ENCODE data around the gene EIF4EBP3.

GRCh38 chr5:140568443-140569063, 21.1 kb downstream of the EIF4EBP3 start:
- TF ChIP-seq, protein P1, sequence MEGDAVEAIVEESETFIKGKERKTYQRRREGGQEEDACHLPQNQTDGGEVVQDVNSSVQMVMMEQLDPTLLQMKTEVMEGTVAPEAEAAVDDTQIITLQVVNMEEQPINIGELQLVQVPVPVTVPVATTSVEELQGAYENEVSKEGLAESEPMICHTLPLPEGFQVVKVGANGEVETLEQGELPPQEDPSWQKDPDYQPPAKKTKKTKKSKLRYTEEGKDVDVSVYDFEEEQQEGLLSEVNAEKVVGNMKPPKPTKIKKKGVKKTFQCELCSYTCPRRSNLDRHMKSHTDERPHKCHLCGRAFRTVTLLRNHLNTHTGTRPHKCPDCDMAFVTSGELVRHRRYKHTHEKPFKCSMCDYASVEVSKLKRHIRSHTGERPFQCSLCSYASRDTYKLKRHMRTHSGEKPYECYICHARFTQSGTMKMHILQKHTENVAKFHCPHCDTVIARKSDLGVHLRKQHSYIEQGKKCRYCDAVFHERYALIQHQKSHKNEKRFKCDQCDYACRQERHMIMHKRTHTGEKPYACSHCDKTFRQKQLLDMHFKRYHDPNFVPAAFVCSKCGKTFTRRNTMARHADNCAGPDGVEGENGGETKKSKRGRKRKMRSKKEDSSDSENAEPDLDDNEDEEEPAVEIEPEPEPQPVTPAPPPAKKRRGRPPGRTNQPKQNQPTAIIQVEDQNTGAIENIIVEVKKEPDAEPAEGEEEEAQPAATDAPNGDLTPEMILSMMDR (IDR thresholded peaks at IDR 0.05; ENCODE audit: extremely low read depth in 1 of 2, insufficient read depth in 1 of 2, low read depth in 1 of 2, low read length in 2 of 2) = no peak
- no peak for TF ChIP-seq MAX (IDR thresholded peaks at IDR 0.05; ENCODE audit: insufficient read depth, insufficient read length)
- TF ChIP-seq POLR2A (IDR thresholded peaks at IDR 0.05; ENCODE audit: low read depth, low read length) = no peak
- no peak for TF ChIP-seq EZH2 (IDR thresholded peaks at IDR 0.05; ENCODE audit: borderline replicate concordance, low read depth, low read length, severe bottlenecking)

Data from endothelial cell of umbilical vein (primary cell).